Tongue (tissue), 2 donors: Measurements from ENCODE around the gene CCDC33. TPM values are rescaled to one million over a fixed set of nuclear protein-coding genes. Genes with fewer than 3 reads are reported as not detected.

Experiments used
- DNase-seq: peaks from one replicate; pipeline ENCODE4 v3.0.0-alpha.2; 2015
- total RNA-seq: library from RNA; depleted of rRNA; stranded (reverse); fragments of >200 nt; gene quantifications from one replicate; pipeline ENCODE4 v1.2.3, GENCODE V29; 2014

Gene CCDC33
- total RNA-seq, 1 donor from 2014 or later, result 0.41 TPM

GRCh38 chr15:74289671-74290070 is 53.5 kb downstream of the CCDC33 start:
- no peak for DNase-seq

GRCh38 chr15:74290645-74291044 is 54.5 kb downstream of the CCDC33 start:
- no peak for DNase-seq

- DNase-seq, result peak; percentile 94
Measured at GRCh38 chr15:74291101-74292071, 55.3 kb downstream of the CCDC33 start.

GRCh38 chr15:74293021-74293810 is 57.1 kb downstream of the CCDC33 start:
- no peak for DNase-seq

- no peak for DNase-seq
Measured at GRCh38 chr15:74294010-74294409, 57.9 kb downstream of the CCDC33 start.

- no peak for DNase-seq
Measured at GRCh38 chr15:74295800-74296199, 59.7 kb downstream of the CCDC33 start.

GRCh38 chr15:74297887-74298286 is 61.8 kb downstream of the CCDC33 start:
- no peak for DNase-seq

GRCh38 chr15:74300057-74300795 is 64.1 kb downstream of the CCDC33 start:
- no peak for DNase-seq

GRCh38 chr15:74301583-74302361 is 65.6 kb downstream of the CCDC33 start:
- DNase-seq, result no peak

- DNase-seq, result peak; percentile 49
Measured at GRCh38 chr15:74302821-74303359, 66.8 kb downstream of the CCDC33 start.

GRCh38 chr15:74303741-74304309 is 67.7 kb downstream of the CCDC33 start:
- no peak for DNase-seq

- DNase-seq, result no peak
Measured at GRCh38 chr15:74304431-74304830, 68.3 kb downstream of the CCDC33 start.

- no peak for DNase-seq
Measured at GRCh38 chr15:74305687-74306086, 69.6 kb downstream of the CCDC33 start.

GRCh38 chr15:74306781-74307217 is 70.7 kb downstream of the CCDC33 start:
- no peak for DNase-seq

- peak; percentile 79 for DNase-seq
Measured at GRCh38 chr15:74307827-74308811, 72.0 kb downstream of the CCDC33 start.

GRCh38 chr15:74311734-74312444 is 75.8 kb downstream of the CCDC33 start:
- no peak for DNase-seq

GRCh38 chr15:74312445-74313007 is 76.4 kb downstream of the CCDC33 start:
- no peak for DNase-seq

GRCh38 chr15:74313889-74314288 is 77.8 kb downstream of the CCDC33 start:
- no peak for DNase-seq
